GM12801 (cell line): ENCODE results near the gene KIF1A.

ENCODE experiments used
- TF ChIP-seq, protein P1 (sequence below): IDR thresholded peaks from one replicate; pipeline ENCODE4 v1.5.1; 2011; ENCODE audit warnings: control low read depth; ENCODE audit not compliant: insufficient read length; ENCODE audit errors: extremely low read depth

Gene KIF1A, protein sequence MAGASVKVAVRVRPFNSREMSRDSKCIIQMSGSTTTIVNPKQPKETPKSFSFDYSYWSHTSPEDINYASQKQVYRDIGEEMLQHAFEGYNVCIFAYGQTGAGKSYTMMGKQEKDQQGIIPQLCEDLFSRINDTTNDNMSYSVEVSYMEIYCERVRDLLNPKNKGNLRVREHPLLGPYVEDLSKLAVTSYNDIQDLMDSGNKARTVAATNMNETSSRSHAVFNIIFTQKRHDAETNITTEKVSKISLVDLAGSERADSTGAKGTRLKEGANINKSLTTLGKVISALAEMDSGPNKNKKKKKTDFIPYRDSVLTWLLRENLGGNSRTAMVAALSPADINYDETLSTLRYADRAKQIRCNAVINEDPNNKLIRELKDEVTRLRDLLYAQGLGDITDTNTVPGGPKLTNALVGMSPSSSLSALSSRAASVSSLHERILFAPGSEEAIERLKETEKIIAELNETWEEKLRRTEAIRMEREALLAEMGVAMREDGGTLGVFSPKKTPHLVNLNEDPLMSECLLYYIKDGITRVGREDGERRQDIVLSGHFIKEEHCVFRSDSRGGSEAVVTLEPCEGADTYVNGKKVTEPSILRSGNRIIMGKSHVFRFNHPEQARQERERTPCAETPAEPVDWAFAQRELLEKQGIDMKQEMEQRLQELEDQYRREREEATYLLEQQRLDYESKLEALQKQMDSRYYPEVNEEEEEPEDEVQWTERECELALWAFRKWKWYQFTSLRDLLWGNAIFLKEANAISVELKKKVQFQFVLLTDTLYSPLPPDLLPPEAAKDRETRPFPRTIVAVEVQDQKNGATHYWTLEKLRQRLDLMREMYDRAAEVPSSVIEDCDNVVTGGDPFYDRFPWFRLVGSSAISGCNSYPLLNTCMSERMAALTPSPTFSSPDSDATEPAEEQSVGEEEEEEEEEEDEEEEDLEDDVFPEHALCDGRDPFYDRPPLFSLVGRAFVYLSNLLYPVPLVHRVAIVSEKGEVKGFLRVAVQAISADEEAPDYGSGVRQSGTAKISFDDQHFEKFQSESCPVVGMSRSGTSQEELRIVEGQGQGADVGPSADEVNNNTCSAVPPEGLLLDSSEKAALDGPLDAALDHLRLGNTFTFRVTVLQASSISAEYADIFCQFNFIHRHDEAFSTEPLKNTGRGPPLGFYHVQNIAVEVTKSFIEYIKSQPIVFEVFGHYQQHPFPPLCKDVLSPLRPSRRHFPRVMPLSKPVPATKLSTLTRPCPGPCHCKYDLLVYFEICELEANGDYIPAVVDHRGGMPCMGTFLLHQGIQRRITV (N-terminal part only)

DNA sequence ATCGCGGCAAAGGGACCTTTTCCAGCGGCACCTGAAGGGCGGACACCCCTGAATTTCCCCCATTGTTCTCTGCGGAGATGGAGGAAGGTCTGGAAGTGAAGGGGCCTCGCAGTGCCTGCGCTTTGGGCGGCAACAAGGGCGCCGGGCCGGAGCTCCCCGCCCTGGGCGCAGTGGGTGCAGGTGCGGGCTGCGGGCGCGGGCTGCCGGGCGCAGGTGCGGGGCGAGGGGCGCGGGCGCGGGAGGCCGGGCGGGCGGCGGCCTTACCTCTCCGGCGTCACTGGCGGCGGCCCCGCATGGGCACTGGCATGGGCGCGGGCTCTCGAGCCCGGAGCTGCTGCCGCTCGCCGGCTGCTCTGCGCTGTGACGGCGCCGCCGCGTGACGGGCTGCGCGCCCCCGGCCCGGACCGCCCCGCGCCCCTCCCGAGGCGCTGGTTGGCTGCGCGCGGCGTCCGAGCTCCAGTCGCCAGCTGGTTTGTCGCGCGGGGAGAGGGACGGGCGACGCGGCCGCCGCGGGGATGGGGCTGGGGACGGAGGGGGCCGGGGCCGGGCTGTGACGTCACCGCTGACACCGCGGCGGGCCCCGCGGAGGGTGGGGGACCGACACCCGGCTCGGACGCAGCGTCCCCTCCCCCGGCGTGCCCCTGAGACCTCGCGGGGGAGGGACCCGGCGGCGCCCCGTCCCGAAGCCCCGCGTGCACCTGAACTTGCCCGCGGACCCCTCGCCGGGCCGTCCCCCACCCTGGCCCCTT lies at the start of gene KIF1A:
Gene KIF1A, minus strand, starts transcription at position 362 of the 749 bp plus-strand sequence. CDS start 22,467 bp downstream, outside the sequence.
- TF ChIP-seq, protein P1, sequence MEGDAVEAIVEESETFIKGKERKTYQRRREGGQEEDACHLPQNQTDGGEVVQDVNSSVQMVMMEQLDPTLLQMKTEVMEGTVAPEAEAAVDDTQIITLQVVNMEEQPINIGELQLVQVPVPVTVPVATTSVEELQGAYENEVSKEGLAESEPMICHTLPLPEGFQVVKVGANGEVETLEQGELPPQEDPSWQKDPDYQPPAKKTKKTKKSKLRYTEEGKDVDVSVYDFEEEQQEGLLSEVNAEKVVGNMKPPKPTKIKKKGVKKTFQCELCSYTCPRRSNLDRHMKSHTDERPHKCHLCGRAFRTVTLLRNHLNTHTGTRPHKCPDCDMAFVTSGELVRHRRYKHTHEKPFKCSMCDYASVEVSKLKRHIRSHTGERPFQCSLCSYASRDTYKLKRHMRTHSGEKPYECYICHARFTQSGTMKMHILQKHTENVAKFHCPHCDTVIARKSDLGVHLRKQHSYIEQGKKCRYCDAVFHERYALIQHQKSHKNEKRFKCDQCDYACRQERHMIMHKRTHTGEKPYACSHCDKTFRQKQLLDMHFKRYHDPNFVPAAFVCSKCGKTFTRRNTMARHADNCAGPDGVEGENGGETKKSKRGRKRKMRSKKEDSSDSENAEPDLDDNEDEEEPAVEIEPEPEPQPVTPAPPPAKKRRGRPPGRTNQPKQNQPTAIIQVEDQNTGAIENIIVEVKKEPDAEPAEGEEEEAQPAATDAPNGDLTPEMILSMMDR = no peak

DNA sequence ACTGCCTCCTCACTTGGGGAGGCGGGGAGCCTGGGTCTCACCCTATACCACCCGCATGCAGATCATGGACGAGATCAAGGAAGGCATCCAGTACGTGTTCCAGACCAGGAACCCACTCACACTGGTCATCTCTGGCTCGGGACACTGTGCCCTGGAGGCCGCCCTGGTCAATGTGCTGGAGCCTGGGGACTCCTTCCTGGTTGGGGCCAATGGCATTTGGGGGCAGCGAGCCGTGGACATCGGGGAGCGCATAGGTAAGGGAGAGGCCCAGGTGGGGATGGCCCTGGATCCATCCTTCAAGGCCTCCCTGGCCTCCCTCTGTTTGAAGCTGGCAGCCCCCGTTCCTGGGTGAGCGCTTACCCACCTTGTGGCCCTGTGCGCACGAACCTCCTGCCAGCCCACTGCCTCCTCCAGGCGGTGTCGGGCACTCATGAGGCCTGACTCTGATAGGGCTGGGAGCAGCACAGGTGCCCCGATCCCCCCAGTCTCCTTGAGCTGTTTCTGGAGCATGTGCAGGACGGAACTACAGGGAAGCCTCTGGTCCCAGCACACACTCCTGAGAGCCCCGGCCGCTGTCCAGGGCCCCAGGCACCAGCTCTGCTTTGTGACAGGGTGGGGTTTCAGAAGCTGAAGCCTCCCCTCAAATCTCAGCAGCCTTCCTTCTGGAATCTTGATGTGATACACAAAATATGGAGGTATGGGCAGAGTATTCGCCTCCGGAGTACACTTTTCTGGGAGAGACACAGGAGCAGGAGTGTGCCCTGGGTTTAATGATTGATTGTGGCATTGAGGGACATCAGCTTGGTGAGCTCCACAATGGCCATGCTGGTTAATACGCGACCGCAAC lies 49.3 kb upstream of the KIF1A start:
- TF ChIP-seq, protein P1 = no peak

DNA sequence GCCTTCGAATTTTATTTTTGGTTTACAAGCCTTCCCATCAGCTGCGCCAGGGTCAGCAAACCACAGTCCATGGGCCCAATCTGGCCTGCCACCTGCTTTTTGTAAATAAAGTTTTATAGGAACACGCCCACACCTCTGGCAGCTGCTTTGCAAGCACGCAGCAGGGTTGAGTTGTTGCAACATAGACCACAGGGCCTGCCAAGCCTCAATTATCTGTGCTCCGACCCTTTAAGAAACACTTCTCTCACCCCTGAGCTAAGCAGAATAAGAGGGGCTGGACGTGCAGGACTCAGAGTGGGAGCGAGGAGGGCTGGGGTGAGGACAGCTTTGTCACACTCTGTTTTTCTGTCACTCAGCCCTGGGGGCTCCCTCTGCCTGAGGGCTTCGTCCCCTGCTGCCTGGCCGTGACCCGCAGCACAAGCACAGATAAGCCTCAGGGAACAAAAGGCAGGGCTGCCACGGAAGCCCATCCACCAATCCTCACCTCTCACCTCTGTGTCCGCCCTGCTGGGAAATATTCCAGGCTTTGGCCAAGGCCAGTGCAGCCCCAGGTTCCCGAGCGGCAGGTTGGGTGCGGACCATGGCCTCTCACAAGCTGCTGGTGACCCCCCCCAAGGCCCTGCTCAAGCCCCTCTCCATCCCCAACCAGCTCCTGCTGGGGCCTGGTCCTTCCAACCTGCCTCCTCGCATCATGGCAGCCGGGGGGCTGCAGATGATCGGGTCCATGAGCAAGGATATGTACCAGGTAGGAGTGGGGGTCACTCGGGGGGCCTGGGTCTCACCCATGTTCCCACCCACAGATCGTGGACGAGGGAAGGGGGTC lies 48.5 kb upstream of the KIF1A start, which contains the start of gene AGXT:
Gene AGXT, plus strand, starts transcription at position 539 of the 823 bp plus-strand sequence. Its CDS starts 42 bp downstream, at position 581.
- TF ChIP-seq, protein P1 = no peak

DNA sequence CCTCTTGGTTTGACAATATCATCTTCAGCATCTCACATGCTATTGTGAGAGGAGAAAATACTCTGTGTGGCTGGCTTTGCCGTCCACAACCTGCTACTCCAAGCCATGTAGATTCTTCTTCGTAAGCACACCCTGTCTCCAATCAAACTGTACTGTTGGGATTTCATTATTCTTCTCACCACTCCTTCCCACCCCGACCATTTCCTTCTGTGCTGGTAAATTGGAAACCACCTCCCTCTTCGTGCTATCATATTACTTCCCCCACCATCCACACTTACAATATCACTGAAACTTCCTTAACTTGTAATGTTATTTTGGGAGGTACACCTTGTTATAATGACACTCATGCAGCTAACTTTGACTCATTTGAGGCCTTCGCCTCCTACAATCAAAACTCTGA lies 45.4 kb upstream of the KIF1A start:
- TF ChIP-seq, protein P1 = no peak

DNA sequence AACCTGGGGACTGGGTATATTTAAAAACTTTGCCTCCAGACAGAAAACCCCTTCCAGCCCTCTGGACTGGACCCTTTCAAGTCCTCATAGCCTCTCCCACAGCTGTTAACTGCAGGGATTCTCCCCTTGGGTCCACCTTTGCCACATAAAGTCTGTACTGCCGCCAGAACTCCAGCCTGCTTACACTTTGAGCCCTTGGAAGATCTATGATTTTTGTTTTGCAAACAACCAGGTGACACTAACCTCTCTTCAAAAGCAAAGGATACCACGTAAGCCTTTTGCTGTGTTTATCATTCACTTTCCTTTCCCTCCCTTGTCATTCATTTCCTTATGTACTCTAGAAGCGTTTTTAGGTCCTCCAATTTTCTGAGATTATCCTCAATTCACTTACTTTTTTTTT lies 44.5 kb upstream of the KIF1A start:
- TF ChIP-seq, protein P1 = no peak
